GM12864 (cell line): ENCODE results near the gene FRA10AC1.

Experiments used
- DNase-seq: peaks from one replicate; pipeline ENCODE4 v3.0.0-alpha.2; 2011; ENCODE audit warnings: low read depth
- H3K4me3 ChIP-seq: 2 replicates; pipeline ENCODE4 v1.5.1; 2011; ENCODE audit warnings: mild to moderate bottlenecking, low read depth, low read length, control low read depth
- TF ChIP-seq, protein P1 (sequence below): IDR thresholded peaks from 2 replicates; pipeline ENCODE4 v1.5.1; 2011; ENCODE audit warnings: low read depth, mild to moderate bottlenecking, moderate library complexity, low read length, control low read depth, inconsistent platforms; ENCODE audit errors: missing control alignments

Gene FRA10AC1

DNA sequence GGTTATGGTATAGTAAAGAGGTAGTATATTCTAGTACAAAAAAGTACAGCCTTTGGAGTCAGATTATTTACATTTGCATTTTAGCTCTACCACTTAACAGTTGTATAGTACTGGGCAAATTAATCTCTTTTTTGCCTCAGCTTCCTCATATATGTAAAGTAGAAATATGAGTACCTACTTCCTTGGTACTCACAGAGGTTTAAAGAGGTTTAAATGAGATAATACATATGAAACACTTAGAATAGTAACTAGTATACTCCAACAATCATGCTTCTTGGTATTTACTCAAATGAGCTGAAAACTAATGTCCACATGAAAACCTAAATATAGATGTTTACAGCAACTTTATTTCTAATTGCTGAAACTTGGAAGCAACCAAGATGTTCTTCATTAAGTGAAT lies 14.7 kb downstream of the FRA10AC1 start:
- DNase-seq: no peak
- no peak overlapping the region for H3K4me3 ChIP-seq
- TF ChIP-seq, protein P1, sequence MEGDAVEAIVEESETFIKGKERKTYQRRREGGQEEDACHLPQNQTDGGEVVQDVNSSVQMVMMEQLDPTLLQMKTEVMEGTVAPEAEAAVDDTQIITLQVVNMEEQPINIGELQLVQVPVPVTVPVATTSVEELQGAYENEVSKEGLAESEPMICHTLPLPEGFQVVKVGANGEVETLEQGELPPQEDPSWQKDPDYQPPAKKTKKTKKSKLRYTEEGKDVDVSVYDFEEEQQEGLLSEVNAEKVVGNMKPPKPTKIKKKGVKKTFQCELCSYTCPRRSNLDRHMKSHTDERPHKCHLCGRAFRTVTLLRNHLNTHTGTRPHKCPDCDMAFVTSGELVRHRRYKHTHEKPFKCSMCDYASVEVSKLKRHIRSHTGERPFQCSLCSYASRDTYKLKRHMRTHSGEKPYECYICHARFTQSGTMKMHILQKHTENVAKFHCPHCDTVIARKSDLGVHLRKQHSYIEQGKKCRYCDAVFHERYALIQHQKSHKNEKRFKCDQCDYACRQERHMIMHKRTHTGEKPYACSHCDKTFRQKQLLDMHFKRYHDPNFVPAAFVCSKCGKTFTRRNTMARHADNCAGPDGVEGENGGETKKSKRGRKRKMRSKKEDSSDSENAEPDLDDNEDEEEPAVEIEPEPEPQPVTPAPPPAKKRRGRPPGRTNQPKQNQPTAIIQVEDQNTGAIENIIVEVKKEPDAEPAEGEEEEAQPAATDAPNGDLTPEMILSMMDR: no peak

DNA sequence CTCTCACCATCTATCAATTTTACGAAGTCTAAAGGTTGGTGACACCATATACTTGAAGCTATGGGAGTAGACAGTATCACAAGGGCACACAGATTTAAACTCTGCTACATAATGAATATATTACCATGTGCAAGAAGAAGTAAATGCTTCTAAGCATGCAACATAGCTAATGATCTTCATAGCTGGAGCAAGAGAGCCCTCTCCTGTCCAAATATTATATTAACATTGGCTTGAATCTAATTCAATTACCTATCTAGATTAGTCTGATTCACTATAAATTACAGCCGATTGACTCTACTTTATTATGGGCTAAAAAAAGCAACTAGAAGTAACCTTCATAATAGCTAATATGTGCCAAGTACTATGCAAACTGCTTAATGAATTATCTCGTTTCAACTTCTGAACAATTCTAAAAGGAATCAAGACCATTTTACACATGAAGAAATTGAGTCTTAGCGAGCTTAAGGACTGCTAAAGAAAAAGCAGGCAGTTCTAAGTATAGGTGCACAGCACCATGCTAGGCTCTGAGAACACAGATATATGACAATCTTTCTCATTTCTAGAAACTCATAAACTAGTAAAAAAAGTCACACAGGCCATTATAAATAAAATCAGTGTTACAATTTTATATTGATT lies 21.9 kb downstream of the FRA10AC1 start:
- TF ChIP-seq, protein P1: no peak
- no peak overlapping the region for H3K4me3 ChIP-seq
- no peak for DNase-seq

DNA sequence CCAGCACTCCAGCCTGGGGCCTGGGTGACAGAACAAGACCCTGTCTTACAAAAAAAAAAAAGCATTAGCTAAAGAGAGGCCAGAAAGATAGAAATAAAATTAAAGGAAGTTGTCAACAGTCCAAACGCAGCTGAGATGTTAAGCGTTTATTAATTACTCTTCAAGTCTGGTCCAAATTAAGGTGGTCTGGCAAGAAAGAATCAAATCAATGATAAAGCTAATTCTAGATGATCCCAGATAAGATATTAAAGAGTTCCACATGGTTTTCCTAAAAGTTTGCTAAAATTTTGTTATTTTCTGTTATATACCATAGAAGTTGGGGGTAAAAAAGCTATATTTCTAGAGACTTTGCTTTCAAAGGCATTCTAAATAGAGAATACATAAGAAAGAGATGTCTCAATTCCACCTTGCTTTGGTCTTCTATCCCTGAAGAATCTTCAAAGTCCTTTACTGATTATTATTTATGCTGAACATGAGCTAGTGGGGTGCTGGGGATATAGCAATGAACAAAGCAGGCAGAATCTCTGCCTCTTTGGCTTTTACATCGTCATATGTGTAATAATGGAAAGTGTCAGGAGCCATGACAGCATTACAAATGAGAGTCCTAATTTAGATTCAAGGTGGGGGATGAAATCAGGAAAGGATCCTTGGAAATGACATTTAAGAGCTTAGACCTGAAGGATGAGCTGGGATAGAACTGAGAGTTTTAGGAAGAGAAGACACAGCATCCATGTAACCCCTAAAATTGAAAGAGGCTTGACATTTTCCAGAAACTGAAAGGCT lies 23.4 kb downstream of the FRA10AC1 start:
- no peak for DNase-seq
- TF ChIP-seq, protein P1: no peak

DNA sequence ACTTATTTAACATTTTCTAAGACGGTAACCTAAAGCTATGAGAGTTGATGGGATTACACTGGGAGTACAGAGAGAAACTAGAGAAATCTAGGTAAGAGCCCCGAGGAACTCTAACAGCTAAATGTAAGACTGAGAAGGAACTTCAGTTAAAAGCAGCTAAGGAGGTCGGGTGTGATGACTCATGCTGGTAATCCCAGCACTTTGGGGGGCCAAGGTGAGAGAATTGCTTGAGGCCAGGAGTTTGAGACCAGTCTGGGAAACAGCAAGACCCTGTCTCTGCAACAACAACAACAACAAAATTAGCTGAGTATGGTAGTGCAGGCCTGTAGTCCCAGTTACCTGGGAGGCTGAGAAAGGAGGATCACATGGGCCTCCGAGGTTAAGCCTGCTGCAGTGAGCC lies 24.0 kb downstream of the FRA10AC1 start:
- H3K4me3 ChIP-seq: no peak overlapping the region
- TF ChIP-seq, protein P1: no peak
- no peak for DNase-seq

More for the DNA sequence above, 23.4 kb downstream of the FRA10AC1 start:
- H3K4me3 ChIP-seq: no peak overlapping the region

DNA sequence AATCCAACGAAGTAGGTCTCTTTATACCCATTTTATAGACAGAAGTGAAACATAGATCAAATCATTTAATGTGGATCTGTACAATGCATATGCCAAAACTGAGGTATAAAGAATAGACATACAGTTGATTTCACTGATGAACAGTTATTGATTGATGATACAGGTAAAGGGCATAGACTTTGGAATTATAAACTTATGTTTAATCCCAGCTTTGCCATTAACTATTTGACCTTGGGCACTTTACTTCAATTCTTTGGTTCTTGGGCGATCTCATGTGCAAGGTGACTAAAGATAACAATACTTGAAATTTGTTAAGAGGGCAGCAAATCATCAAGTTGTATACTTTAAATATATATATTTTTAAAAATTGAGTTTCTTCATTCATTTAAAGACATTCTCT lies 28.6 kb downstream of the FRA10AC1 start:
- TF ChIP-seq, protein P1: no peak
- DNase-seq: no peak

DNA sequence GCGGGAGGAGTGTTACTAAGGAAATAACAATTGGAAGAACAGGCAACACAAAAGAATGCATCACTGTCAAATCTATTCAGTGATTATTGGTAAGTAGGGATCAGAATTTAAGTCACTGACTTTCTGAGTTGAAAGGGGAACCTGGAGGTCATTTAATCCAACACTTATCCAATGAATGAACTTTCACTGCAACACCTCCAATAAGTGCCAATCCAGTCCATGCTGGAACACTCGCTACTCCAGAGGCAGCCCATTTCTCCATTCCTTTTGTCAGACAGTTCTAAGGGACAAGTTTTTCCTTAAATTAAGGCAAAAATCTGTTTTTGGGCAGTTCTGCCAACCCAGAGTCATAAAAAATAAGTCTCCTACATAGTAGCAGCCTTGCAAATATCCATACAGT lies 29.5 kb downstream of the FRA10AC1 start:
- H3K4me3 ChIP-seq: no peak overlapping the region
- no peak for DNase-seq
- TF ChIP-seq, protein P1: no peak

More for the DNA sequence above, 28.6 kb downstream of the FRA10AC1 start:
- no peak overlapping the region for H3K4me3 ChIP-seq
